DOHH2 (cell line): ENCODE data around the gene DHRS3.

Experiments
- H3F3A ChIP-seq: fragments of 200-600 bp; sonication (generic), shearing (Covaris generic); 2 replicates; pipeline ENCODE4 v1.6.0; 2016; ENCODE audit warnings: antibody characterized with exemption, mild to moderate bottlenecking; ENCODE audit not compliant: control insufficient read depth, insufficient read depth
- H3K27ac ChIP-seq: fragments of 200-600 bp; sonication (generic); 2 replicates; pipeline ENCODE4 v1.5.1; 2014; ENCODE audit warnings: low read depth, mild to moderate bottlenecking, low read length, moderate library complexity
- H3K27me3 ChIP-seq: fragments of 200-600 bp; sonication (generic); 2 replicates; pipeline ENCODE4 v1.6.1; 2014; ENCODE audit warnings: mild to moderate bottlenecking, low read length, mixed read lengths; ENCODE audit not compliant: control insufficient read depth
- H3K36me3 ChIP-seq: fragments of 200-600 bp; sonication (generic); 2 replicates; pipeline ENCODE4 v1.6.1; 2014; ENCODE audit warnings: mild to moderate bottlenecking, low read length, moderate library complexity, mixed read lengths; ENCODE audit not compliant: control insufficient read depth
- H3K4me1 ChIP-seq: fragments of 200-600 bp; sonication (generic); 2 replicates; pipeline ENCODE4 v1.6.1; 2014; ENCODE audit warnings: mild to moderate bottlenecking, low read length, mixed read lengths; ENCODE audit not compliant: control insufficient read depth
- H3K4me2 ChIP-seq: fragments of 200-600 bp; sonication (generic); 2 replicates; pipeline ENCODE4 v1.6.0; 2014; ENCODE audit warnings: mild to moderate bottlenecking, low read length, moderate library complexity
- H3K4me3 ChIP-seq: fragments of 200-600 bp; sonication (generic); 2 replicates; pipeline ENCODE4 v1.5.1; 2014; ENCODE audit warnings: mild to moderate bottlenecking, low read length, mixed read lengths
- H3K79me2 ChIP-seq: fragments of 200-600 bp; sonication (generic); 2 replicates; pipeline ENCODE4 v1.6.1; 2014; ENCODE audit warnings: mild to moderate bottlenecking, low read length, mixed read lengths; ENCODE audit not compliant: control insufficient read depth
- H3K9me2 ChIP-seq: fragments of 200-600 bp; sonication (generic); replicated peaks from 2 replicates; pipeline ENCODE4 v1.6.1; 2014; ENCODE audit warnings: mild to moderate bottlenecking, low read length, mixed read lengths; ENCODE audit not compliant: control insufficient read depth
- H3K9me3 ChIP-seq: fragments of 200-600 bp; sonication (generic); 2 replicates; pipeline ENCODE4 v1.6.1; 2014; ENCODE audit warnings: antibody characterized with exemption, low read length, mixed read lengths; ENCODE audit not compliant: control insufficient read depth, insufficient read depth
- H4K20me1 ChIP-seq: fragments of 200-600 bp; sonication (generic); 2 replicates; pipeline ENCODE4 v1.6.0; 2014; ENCODE audit warnings: low read depth, mild to moderate bottlenecking, antibody characterized with exemption, low read length, moderate library complexity; ENCODE audit not compliant: control insufficient read depth, insufficient read depth
- EZH2phosphoT487 ChIP-seq: fragments of 200-600 bp; sonication (generic); IDR thresholded peaks from 2 replicates; pipeline ENCODE4 v1.6.1; 2017; ENCODE audit warnings: borderline replicate concordance, mild to moderate bottlenecking, antibody characterized with exemption, low read length, moderate library complexity, mixed read lengths
- TF ChIP-seq, protein P1 (sequence below): fragments of 200-600 bp; sonication (generic); IDR thresholded peaks from one replicate; pipeline ENCODE4 v1.5.1; 2014; ENCODE audit warnings: antibody characterized with exemption, mild to moderate bottlenecking, low read depth, low read length; ENCODE audit not compliant: poor library complexity, severe bottlenecking

DHRS3 gene

DNA sequence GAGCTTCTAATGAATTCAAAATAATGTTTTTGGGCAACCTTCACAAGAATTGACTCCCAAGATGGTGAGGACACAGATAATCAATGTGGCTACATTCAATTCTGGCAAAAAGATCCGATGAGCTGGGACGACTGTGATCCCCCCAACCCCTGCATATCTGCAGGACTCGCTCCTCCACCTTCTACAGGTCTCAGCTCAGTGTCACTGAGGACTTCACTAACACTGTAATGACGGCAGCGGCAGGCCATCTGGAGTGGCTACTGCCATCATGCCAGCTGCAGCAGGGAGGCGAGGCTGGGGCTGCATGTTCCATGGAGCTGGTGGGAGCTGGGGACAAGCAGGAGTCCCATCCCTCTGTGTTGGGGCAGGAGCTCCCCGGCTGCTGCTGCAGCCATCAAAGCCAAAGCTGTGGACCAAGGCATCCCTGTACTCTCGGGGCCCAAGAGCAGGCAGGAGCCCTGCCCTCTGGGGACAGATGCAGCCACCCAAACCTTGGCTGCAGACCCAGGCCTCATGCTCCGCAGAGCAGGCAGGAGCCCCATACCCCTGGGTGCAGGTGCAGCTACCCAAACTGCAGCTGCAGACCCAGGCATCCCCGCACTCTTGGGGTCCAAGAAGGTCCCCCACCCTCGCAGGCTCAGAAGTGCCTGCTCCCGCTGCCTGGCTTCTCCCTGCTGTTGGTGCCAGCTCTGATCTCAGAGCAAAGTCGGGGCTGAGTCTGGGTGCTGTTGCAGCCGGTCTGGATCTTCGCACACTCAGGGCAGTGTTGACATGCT lies 12.2 kb upstream of the DHRS3 start:
- Histone ChIP-seq H3K9me3 (no peaks in the 10 kb centered on the region), H3K4me1 (no peaks in the 10 kb centered on the region), H3K27me3 (no peaks in the 10 kb centered on the region), H3K9me2 (no peaks in the 10 kb centered on the region), H3K4me2 (no peak overlapping the region), H3K36me3 (no peaks in the 10 kb centered on the region), H4K20me1 (no peaks in the 10 kb centered on the region), H3K27ac (no peak overlapping the region), H3K79me2 (no peaks in the 10 kb centered on the region), H3K4me3 (no peak overlapping the region), H3F3A (no peaks in the 10 kb centered on the region)
- TF ChIP-seq, protein P1, sequence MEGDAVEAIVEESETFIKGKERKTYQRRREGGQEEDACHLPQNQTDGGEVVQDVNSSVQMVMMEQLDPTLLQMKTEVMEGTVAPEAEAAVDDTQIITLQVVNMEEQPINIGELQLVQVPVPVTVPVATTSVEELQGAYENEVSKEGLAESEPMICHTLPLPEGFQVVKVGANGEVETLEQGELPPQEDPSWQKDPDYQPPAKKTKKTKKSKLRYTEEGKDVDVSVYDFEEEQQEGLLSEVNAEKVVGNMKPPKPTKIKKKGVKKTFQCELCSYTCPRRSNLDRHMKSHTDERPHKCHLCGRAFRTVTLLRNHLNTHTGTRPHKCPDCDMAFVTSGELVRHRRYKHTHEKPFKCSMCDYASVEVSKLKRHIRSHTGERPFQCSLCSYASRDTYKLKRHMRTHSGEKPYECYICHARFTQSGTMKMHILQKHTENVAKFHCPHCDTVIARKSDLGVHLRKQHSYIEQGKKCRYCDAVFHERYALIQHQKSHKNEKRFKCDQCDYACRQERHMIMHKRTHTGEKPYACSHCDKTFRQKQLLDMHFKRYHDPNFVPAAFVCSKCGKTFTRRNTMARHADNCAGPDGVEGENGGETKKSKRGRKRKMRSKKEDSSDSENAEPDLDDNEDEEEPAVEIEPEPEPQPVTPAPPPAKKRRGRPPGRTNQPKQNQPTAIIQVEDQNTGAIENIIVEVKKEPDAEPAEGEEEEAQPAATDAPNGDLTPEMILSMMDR: no peak
- no peak for TF ChIP-seq EZH2phosphoT487

- no peaks in the 10 kb centered on the region for H3K27me3 ChIP-seq
- no peaks in the 10 kb centered on the region for H3K9me3 ChIP-seq
- TF ChIP-seq, protein P1: no peak
- no peak for TF ChIP-seq EZH2phosphoT487
- no peak overlapping the region for H3K4me3 ChIP-seq
- H3K9me2 ChIP-seq: no peaks in the 10 kb centered on the region
- H3F3A ChIP-seq: no peaks in the 10 kb centered on the region
- H4K20me1 ChIP-seq: no peaks in the 10 kb centered on the region
- no peaks in the 10 kb centered on the region for H3K4me1 ChIP-seq
- no peaks in the 10 kb centered on the region for H3K36me3 ChIP-seq
- H3K27ac ChIP-seq: no peak overlapping the region
- no peak overlapping the region for H3K4me2 ChIP-seq
- no peaks in the 10 kb centered on the region for H3K79me2 ChIP-seq
Measured at GRCh38 chr1:12629511-12629956, 11.5 kb upstream of the DHRS3 start.

DNA sequence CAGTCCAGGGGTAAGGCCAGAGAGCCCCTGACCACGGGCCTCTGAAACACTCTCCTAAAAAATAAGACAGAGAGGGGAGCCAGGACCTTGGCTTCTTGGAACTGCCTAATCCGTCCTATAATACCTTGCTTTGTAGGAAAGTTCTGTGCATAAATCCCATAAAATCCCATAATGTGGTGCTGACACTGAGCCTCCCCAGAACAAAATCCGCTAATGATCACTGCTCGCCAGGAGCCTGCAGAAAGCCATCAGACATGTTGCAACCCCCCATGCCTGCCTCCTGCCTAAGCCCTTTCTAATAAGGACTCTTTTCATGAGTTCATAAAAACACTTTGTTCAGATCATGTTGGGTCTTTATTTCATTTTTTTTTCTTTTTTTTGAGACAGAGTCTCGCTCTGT lies 9.3 kb upstream of the DHRS3 start:
- Histone ChIP-seq H3K4me3 (no peak overlapping the region), H3K4me2 (no peak overlapping the region), H3K9me3 (no peaks in the 10 kb centered on the region), H3K4me1 (no peaks in the 10 kb centered on the region), H3K79me2 (no peaks in the 10 kb centered on the region), H3K9me2 (no peaks in the 10 kb centered on the region), H4K20me1 (no peaks in the 10 kb centered on the region), H3K27ac (no peak overlapping the region), H3K36me3 (no peaks in the 10 kb centered on the region), H3F3A (no peaks in the 10 kb centered on the region), H3K27me3 (no peaks in the 10 kb centered on the region; the same call in 1 of the 2 replicates)
- no peak for TF ChIP-seq EZH2phosphoT487
- TF ChIP-seq, protein P1: no peak
